Skeletal muscle satellite cell (primary cell): ENCODE results near the gene DAP3.
"Not testable (repeated sequence)": the region's sequence is repeated elsewhere in the genome, so short reads cannot be mapped to it uniquely, and the experiment has no call there.

Experiments used
- H3K27me3 ChIP-seq: 2 replicates; pipeline ENCODE4 v1.7.0; 2013; ENCODE audit warnings: low read length; ENCODE audit not compliant: control insufficient read depth, insufficient read depth
- H3K36me3 ChIP-seq: 2 replicates; pipeline ENCODE4 v1.7.0; 2013; ENCODE audit warnings: mild to moderate bottlenecking, control low read depth, low read length; ENCODE audit not compliant: insufficient read depth
- H3K4me1 ChIP-seq: 2 replicates; pipeline ENCODE4 v1.7.0; 2013; ENCODE audit warnings: low read length; ENCODE audit not compliant: control insufficient read depth, insufficient read depth
- H3K4me2 ChIP-seq: 2 replicates; pipeline ENCODE4 v1.7.0; 2013; ENCODE audit warnings: mild to moderate bottlenecking, low read length
- H3K4me3 ChIP-seq: 2 replicates; pipeline ENCODE4 v1.7.0; 2013; ENCODE audit warnings: low read length
- H3K9ac ChIP-seq: 2 replicates; pipeline ENCODE4 v1.7.0; 2013; ENCODE audit warnings: mild to moderate bottlenecking, low read depth, low read length, moderate library complexity
- H3K9me3 ChIP-seq: replicated peaks from 2 replicates; pipeline ENCODE4 v1.7.0; 2013; ENCODE audit warnings: mild to moderate bottlenecking, control low read depth, low read length

The DAP3 gene

GRCh38 chr1:155701675-155702074 lies 12.8 kb downstream of the DAP3 start:
- H3K9me3 ChIP-seq, H3K4me2 ChIP-seq, H3K9ac ChIP-seq, H3K27me3 ChIP-seq, H3K4me3 ChIP-seq, H3K36me3 ChIP-seq: not testable (repeated sequence)
- H3K4me1 ChIP-seq = peaks cover 15% of the 10 kb centered on the region

DNA sequence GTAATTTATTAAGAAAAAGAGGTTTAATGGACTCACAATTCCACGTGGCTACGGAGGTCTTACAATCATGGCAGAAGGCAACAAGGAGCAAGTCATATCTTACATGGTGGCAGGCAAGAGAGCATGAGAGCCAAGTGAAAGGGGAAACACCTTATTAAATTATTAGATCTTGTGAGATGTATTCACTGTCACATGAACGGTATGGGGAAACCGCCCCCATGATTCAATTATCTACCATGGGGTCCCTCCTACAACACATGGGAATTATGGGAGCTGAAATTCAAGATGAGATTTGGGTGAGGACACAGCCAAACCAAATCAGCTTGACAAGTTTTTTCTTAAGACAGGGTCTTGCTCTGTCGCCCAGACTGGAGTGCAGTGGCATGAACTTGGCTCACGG lies 14.3 kb downstream of the DAP3 start:
- H3K4me1 ChIP-seq = peaks cover 15% of the 10 kb centered on the region
- no peaks in the 10 kb centered on the region for H3K9me3 ChIP-seq
- no peak overlapping the region for H3K9ac ChIP-seq
- no peaks in the 10 kb centered on the region for H3K36me3 ChIP-seq
- H3K4me3 ChIP-seq = no peak overlapping the region
- H3K27me3 ChIP-seq = no peaks in the 10 kb centered on the region
- no peak overlapping the region for H3K4me2 ChIP-seq

- H3K9me3 ChIP-seq, H3K27me3 ChIP-seq, H3K4me3 ChIP-seq, H3K36me3 ChIP-seq, H3K4me2 ChIP-seq, H3K9ac ChIP-seq: not testable (repeated sequence)
- peaks cover 11% of the 10 kb centered on the region for H3K4me1 ChIP-seq
These were observed 15.5 kb downstream of the DAP3 start for GRCh38 chr1:155704414-155704813.

- H3K36me3 ChIP-seq = peaks cover 6% of the 10 kb centered on the region
These were observed 17.2 kb downstream of the DAP3 start for GRCh38 chr1:155706139-155706538.

DNA sequence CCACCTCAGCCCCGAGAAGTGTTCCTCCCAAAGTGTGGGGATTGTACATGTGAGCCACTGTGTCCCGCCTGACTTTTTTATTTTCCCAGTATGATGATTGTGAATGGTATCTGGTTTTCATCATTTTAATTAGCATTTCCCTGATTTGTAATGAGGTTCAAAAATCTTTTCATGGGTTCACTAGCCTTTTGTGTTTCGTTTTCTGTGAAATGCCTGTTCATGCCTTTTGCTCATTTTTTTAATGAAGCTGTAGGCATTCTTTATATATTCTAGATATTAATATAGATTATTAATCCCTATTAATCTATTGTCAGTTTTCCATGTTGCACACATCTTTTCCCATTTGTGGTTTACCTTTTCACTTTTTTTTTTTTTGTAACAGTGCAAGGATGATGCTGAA lies 20.5 kb downstream of the DAP3 start:
- peaks cover 16% of the 10 kb centered on the region for H3K36me3 ChIP-seq
- no peaks in the 10 kb centered on the region for H3K9me3 ChIP-seq
- H3K4me1 ChIP-seq = peaks cover 10% of the 10 kb centered on the region
- no peaks in the 10 kb centered on the region for H3K27me3 ChIP-seq
- no peak overlapping the region for H3K4me2 ChIP-seq
- no peak overlapping the region for H3K9ac ChIP-seq
- H3K4me3 ChIP-seq = no peak overlapping the region

More at GRCh38 chr1:155706139-155706538, 17.2 kb downstream of the DAP3 start:
- Histone ChIP-seq H3K9ac (no peak overlapping the region), H3K4me2 (no peak overlapping the region), H3K27me3 (no peaks in the 10 kb centered on the region), H3K4me1 (peaks cover 11% of the 10 kb centered on the region), H3K4me3 (no peak overlapping the region), H3K9me3 (no peaks in the 10 kb centered on the region)

GRCh38 chr1:155711457-155711856 lies 22.6 kb downstream of the DAP3 start:
- not testable (repeated sequence) for H3K9me3 ChIP-seq

DNA sequence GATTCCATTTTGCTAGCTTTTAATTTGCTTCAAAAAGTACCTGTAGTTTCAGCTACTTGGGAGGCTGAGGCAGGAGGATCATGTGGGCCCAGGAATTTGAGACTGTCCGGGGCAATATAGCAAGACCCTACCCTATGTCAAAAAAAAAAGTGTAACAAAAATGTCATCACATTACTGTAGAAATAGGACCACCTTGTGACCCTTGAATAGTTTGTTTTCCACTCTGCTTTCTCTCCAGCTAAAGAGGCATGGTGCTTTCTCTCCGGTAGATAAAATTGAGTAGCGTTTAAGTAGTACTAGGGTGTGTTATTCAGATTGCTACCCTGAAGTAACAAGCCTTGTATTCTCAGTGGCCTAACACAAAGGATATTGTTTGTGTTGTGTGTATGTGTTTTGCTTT lies 23.7 kb downstream of the DAP3 start:
- not testable (repeated sequence) for H3K27me3 ChIP-seq, H3K4me3 ChIP-seq, H3K4me1 ChIP-seq, H3K4me2 ChIP-seq, H3K9me3 ChIP-seq, H3K9ac ChIP-seq
- H3K36me3 ChIP-seq = peaks cover 30% of the 10 kb centered on the region

More at GRCh38 chr1:155711457-155711856, 22.6 kb downstream of the DAP3 start:
- H3K4me3 ChIP-seq, H3K9ac ChIP-seq, H3K4me2 ChIP-seq, H3K27me3 ChIP-seq, H3K4me1 ChIP-seq: not testable (repeated sequence)
- H3K36me3 ChIP-seq = peaks cover 24% of the 10 kb centered on the region

DNA sequence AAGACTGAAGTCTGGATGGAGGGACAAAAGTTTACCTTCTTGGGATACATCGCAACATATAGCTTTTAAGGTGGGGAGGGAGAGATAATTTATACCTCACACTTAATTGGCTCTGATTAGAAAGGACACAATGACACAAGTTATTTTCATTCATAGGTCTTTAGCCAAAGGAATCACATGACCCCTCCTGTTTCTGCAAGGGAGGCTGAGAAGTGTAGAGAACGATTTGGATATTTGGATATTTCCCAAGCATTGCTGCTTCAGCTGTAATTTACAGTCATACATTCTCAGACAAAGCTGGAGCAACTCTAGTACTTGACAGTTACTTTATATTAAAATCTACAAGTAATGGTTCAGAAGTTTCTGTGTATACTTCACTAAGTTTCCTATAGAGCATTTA lies 24.2 kb downstream of the DAP3 start:
- Histone ChIP-seq H3K9me3 (no peaks in the 10 kb centered on the region), H3K4me3 (no peak overlapping the region), H3K36me3 (peaks cover 33% of the 10 kb centered on the region), H3K4me2 (no peak overlapping the region), H3K27me3 (no peaks in the 10 kb centered on the region), H3K9ac (no peak overlapping the region), H3K4me1 (no peaks in the 10 kb centered on the region)

- H3K4me1 ChIP-seq, H3K9ac ChIP-seq, H3K4me2 ChIP-seq, H3K27me3 ChIP-seq, H3K9me3 ChIP-seq, H3K4me3 ChIP-seq: not testable (repeated sequence)
- peaks cover 38% of the 10 kb centered on the region for H3K36me3 ChIP-seq
These were observed 26.2 kb downstream of the DAP3 start for GRCh38 chr1:155715056-155715455.

DNA sequence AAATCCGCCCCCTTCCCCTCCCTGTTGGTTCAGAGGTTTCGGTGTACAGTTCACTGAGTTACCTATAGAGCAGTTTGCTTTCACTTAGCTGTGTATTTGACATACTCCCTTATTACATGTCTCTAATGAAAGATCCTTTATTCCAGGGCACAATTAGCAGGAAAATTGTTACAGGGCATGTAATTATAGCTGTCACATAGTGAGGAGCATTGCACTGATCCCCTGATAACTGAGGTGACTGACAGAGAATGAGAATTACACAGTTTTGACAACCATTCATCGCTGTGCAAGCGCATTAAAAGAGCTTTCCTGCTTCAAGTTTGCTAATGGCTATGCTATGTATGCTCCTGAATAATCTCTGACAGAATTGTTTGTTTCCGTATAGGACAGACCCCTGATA lies 26.9 kb downstream of the DAP3 start:
- H3K27me3 ChIP-seq = no peaks in the 10 kb centered on the region
- H3K9ac ChIP-seq = no peak overlapping the region
- peaks cover 38% of the 10 kb centered on the region for H3K36me3 ChIP-seq
- no peak overlapping the region for H3K4me2 ChIP-seq
- no peaks in the 10 kb centered on the region for H3K4me1 ChIP-seq
- H3K9me3 ChIP-seq = no peaks in the 10 kb centered on the region
- H3K4me3 ChIP-seq = no peak overlapping the region

GRCh38 chr1:155717041-155717440 lies 28.1 kb downstream of the DAP3 start:
- H3K9me3 ChIP-seq = no peaks in the 10 kb centered on the region
- H3K4me3 ChIP-seq = no peak overlapping the region
- H3K4me1 ChIP-seq = no peaks in the 10 kb centered on the region
- H3K27me3 ChIP-seq = no peaks in the 10 kb centered on the region
- no peak overlapping the region for H3K4me2 ChIP-seq
- no peak overlapping the region for H3K9ac ChIP-seq
- H3K36me3 ChIP-seq = peaks cover 40% of the 10 kb centered on the region

GRCh38 chr1:155718524-155719115 lies 29.7 kb downstream of the DAP3 start:
- not testable (repeated sequence) for H3K9me3 ChIP-seq, H3K4me3 ChIP-seq, H3K9ac ChIP-seq, H3K27me3 ChIP-seq, H3K4me1 ChIP-seq, H3K4me2 ChIP-seq
- peaks cover 43% of the 10 kb centered on the region for H3K36me3 ChIP-seq
